BLaER1 treated with 17β-estradiol and CSF1 and Interleukin-3, amounts not matched to agents 10 nM and 100 nM (cell line): Measurements from ENCODE around the gene C20orf173.
A peak's percentile ranks its signal among the peaks of the same experiment; 100 is the strongest.

Experiments
- H3K27ac ChIP-seq, 11 experiments: shearing (Covaris generic); formaldehyde crosslinking; 2 replicates each; pipeline ENCODE4 v1.8.1; 2022
- H3K27me3 ChIP-seq, 11 experiments: shearing (Covaris generic); formaldehyde crosslinking; 2 replicates each; pipeline ENCODE4 v1.8.1; 2022
- H3K36me3 ChIP-seq, 11 experiments: shearing (Covaris generic); formaldehyde crosslinking; 2 replicates each; pipeline ENCODE4 v1.8.1; 2022
- H3K4me1 ChIP-seq, 10 experiments: shearing (Covaris generic); formaldehyde crosslinking; 2 replicates each; pipeline ENCODE4 v1.8.1; 2022
- H3K4me2 ChIP-seq, 11 experiments: shearing (Covaris generic); formaldehyde crosslinking; 2 replicates each; pipeline ENCODE4 v1.8.1; 2022
- H3K4me3 ChIP-seq, 10 experiments: shearing (Covaris generic); formaldehyde crosslinking; 2 replicates each; pipeline ENCODE4 v1.8.1; 2022
- H3K9ac ChIP-seq, 11 experiments: shearing (Covaris generic); formaldehyde crosslinking; 2 replicates each; pipeline ENCODE4 v1.8.1; 2022
- H3K9me3 ChIP-seq, 11 experiments: shearing (Covaris generic); formaldehyde crosslinking; replicated peaks in 1 of 11; 2 replicates each; pipeline ENCODE4 v1.8.1; 2022
- H4K20me1 ChIP-seq, 11 experiments: shearing (Covaris generic); formaldehyde crosslinking; 2 replicates each; pipeline ENCODE4 v1.8.1; 2022
- Cebpa-rat ChIP-seq, 11 experiments: shearing (Covaris generic); IDR thresholded peaks; 2 replicates each; pipeline ENCODE4 v1.8.1; 2022

C20orf173 gene

DNA sequence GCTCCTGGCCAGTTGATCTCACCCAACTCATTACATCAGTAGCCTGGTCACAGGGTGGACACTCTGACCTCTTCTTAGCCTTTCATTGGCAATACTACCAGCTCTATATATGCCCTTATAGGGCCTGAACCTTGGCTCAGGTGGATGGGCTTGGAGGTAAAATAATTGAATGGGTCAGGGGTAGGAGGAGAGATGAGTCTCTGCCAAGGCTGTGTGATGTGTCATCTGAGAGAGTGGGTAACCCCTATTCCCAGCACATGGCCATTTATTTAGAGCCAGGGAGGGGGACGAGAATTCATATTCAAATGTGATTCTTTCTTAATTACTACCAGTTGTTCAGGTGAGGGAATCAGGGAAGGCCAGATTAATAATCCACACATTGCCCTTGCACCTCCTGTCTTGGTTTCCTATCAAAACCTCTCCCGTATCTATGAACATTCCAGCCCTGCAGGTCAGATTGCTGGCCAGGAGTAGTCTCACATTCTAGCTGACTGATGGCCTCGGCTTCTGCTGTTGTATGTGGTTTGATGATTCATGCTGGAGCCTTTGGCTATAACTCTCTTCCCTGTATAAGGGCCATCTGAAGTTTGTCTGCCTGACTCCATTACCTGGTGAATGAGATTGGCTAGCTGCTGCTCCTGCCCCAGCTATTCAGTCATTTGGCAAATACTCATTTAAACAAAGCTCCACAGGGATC lies 13.4 kb downstream of the C20orf173 start:
- Histone ChIP-seq H3K4me1 (no peaks in the 10 kb centered on the region), H3K27ac (no peak overlapping the region), H3K9ac (no peak overlapping the region), H4K20me1 (peaks cover 0 to 17% (median 0%) of the 10 kb centered on the region in 11 experiments; a peak in 5 of 22 replicates), H3K4me2 (no peak overlapping the region), H3K9me3 (no peaks in the 10 kb centered on the region), H3K36me3 (peaks cover 39 to 47% (median 44%) of the 10 kb centered on the region in 11 experiments), H3K4me3 (no peak overlapping the region), H3K27me3 (no peaks in the 10 kb centered on the region)
- TF ChIP-seq Cebpa-rat (IDR thresholded peaks at IDR 0.05): no peak

DNA sequence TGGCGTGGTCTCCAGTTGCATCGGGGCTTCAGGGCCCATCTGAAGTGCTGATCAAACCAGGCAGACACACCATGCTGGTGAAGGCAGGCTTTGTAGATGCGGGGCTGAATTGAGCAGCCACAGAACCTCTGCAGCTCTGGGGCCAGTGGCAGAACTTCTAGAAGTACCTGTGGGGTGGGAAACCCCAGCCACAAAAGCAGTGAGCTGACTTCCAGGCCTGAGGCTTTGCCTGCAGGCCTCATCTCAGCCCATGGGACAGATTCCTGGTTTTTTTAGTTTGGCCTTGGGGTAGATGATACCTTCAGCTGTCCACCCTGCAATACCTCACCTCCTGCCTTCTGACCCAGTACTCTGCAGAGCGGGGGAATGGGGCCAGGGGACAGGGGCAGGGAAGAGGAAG lies 14.1 kb downstream of the C20orf173 start:
- Histone ChIP-seq H3K4me2 (no peak overlapping the region), H3K36me3 (peaks cover 46 to 55% (median 50%) of the 10 kb centered on the region in 11 experiments), H3K27ac (no peak overlapping the region), H3K9ac (no peak overlapping the region), H3K9me3 (no peaks in the 10 kb centered on the region), H3K4me1 (no peaks in the 10 kb centered on the region), H3K4me3 (no peak overlapping the region), H3K27me3 (no peaks in the 10 kb centered on the region), H4K20me1 (peaks cover 0 to 21% (median 0%) of the 10 kb centered on the region in 11 experiments; a peak in 5 of 22 replicates)
- TF ChIP-seq Cebpa-rat (IDR thresholded peaks at IDR 0.05): no peak

DNA sequence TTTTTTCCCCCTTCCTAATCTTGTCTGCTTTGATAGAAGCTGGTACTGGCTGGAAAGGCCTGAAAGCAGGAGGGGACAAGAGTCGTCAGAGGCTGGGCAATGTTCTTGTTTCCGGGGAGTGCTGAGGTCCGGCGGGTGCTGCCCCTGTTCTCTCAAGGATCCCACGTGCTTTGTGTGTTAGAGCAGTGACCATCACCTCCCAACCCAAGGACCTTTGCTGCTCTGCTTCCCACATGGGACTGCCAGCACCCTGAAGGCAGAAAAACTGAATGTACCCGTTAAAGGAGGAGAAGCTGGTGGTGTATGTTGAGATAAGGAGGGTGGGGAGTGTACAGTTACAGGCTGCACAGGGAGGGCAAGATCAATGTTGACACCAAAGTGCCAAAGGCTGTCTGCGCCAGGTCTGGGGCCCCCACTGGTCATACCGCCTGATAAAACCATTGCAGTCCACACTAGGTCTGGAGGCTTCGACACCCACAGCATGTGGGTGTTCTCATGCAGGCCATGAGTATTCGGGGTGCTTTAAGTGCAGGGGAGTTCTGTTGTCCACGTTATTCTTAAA lies 15.0 kb downstream of the C20orf173 start:
- Histone ChIP-seq H3K4me1 (0 out of 20 replicates have a peak, but pooled peaks cover 0 to under 1% (median 0%) of the 10 kb centered on the region in 10 experiments), H3K4me2 (no peak overlapping the region), H3K27ac (no peak overlapping the region), H3K4me3 (no peak overlapping the region), H4K20me1 (peaks cover 0 to 30% (median 2%) of the 10 kb centered on the region in 11 experiments; a peak in 8 of 22 replicates), H3K9me3 (no peaks in the 10 kb centered on the region), H3K9ac (no peak overlapping the region), H3K36me3 (peaks cover 55 to 64% (median 59%) of the 10 kb centered on the region in 11 experiments), H3K27me3 (no peaks in the 10 kb centered on the region)
- TF ChIP-seq Cebpa-rat (IDR thresholded peaks at IDR 0.05): no peak

DNA sequence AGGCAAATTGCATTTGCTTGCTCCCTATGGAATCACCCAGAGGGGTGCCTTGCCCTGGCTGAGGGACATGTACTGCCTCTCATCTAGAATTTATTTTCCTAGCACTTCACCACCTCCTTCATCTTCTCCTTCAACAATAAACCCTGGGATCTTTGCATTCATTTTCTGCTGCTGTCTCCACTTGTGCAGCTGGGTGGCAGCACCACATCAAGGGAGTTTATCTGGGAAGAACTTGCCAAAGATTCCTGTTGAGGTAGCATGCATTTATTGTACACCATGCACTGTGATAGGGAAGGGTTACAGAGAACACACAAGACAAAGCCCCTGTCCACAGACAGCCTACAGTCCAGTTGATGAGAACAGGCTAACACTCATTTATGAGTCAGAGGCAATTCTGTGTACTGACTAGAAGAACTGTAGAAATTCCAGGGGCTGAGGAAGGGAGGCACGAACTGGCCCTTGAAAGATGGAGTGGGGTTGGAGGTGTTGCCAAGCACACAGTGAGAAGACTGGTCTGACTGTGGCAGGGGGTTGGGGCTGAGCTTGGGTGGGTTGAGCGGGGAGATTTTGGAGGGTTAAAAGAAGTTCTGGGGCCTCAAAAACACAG lies 17.5 kb downstream of the C20orf173 start:
- H3K9me3 ChIP-seq: no peaks in the 10 kb centered on the region
- peaks cover 0 to 56% (median 26%) of the 10 kb centered on the region in 11 experiments; a peak in 19 of 22 replicates for H4K20me1 ChIP-seq
- H3K4me3 ChIP-seq: no peak overlapping the region
- H3K4me1 ChIP-seq: peaks cover 0 to 16% (median 12%) of the 10 kb centered on the region in 10 experiments; a peak in 18 of 20 replicates
- no peak overlapping the region for H3K9ac ChIP-seq
- H3K4me2 ChIP-seq: no peak overlapping the region
- H3K27me3 ChIP-seq: no peaks in the 10 kb centered on the region
- TF ChIP-seq Cebpa-rat (IDR thresholded peaks at IDR 0.05): no peak
- no peak overlapping the region for H3K27ac ChIP-seq
- H3K36me3 ChIP-seq: peaks cover 80 to 89% (median 85%) of the 10 kb centered on the region in 11 experiments

GRCh38 chr20:35510951-35511735 lies 18.3 kb downstream of the C20orf173 start:
- Histone ChIP-seq H3K4me3 (no peak overlapping the region), H3K9me3 (no peaks in the 10 kb centered on the region), H3K4me1 (peaks cover 5 to 21% (median 12%) of the 10 kb centered on the region in 10 experiments; a peak in 19 of 20 replicates), H3K27me3 (no peaks in the 10 kb centered on the region), H3K4me2 (no peak overlapping the region), H4K20me1 (peaks cover 0 to 63% (median 34%) of the 10 kb centered on the region in 11 experiments; a peak in 19 of 22 replicates), H3K9ac (0 out of 22 replicates have a peak overlapping the region, but pooled peaks of 1 of the 11 experiments have one; percentile 7), H3K27ac (no peak overlapping the region), H3K36me3 (peaks cover 88 to 97% (median 92%) of the 10 kb centered on the region in 11 experiments)
- no peak for TF ChIP-seq Cebpa-rat (IDR thresholded peaks at IDR 0.05)

DNA sequence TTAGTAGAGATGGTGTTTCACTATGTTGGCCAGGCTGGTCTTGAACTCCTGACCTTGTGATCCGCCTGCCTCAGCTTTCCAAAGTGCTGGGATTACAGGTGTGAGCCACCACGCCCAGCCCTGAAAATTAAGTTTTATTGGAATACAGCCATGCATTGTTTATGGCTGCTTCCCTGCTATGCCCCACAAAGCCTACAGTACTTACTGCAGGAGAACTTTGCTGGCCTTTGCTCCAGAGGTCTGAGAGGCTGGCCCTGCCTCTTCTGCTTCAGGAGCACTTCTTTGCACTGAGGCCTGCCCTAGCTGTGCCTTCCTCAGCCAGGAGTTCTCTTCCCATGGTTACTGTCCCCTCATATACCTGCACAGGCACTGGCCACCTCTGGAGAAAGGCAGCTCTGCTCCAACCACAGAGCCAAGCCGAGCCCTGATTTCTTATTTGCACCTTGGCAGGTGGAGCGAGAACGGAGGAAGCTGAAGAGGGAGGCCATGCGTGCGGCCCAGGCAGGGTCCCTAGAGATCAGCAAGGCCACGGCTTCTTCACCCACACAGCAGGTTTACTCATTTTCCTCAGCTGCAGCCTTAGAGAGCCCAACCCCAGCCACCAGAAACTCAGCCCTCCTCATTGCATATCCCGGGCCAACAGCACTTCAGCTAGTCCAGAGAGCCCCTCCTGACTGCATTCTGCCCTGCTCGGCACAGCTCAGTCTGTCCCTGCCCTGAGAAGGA lies 20.8 kb downstream of the C20orf173 start:
- H3K4me2 ChIP-seq: peak overlapping the region in 7 of 11 experiments; percentile 4 to 46 (median 40); a peak in 12 of 22 replicates
- no peaks in the 10 kb centered on the region for H3K27me3 ChIP-seq
- peaks cover 92 to 100% (median 99%) of the 10 kb centered on the region in 11 experiments for H3K36me3 ChIP-seq
- H3K27ac ChIP-seq: peak overlapping the region in 1 of 11 experiments; percentile 7; a peak in 2 of 22 replicates
- H3K9me3 ChIP-seq: no peaks in the 10 kb centered on the region
- no peak for TF ChIP-seq Cebpa-rat (IDR thresholded peaks at IDR 0.05)
- peaks cover 0 to 88% (median 45%) of the 10 kb centered on the region in 11 experiments; a peak in 20 of 22 replicates for H4K20me1 ChIP-seq
- peaks cover 10 to 27% (median 14%) of the 10 kb centered on the region in 10 experiments; a peak in 19 of 20 replicates for H3K4me1 ChIP-seq
- H3K9ac ChIP-seq: peak overlapping the region in 3 of 11 experiments; percentile 8 to 47 (median 20); a peak in 3 of 22 replicates
- H3K4me3 ChIP-seq: no peak overlapping the region

GRCh38 chr20:35506872-35507638 lies 22.4 kb downstream of the C20orf173 start:
- Histone ChIP-seq H3K4me3 (no peak overlapping the region), H3K9ac (no peak overlapping the region), H3K36me3 (peaks cover 96 to 100% (median 100%) of the 10 kb centered on the region in 11 experiments), H3K9me3 (no peaks in the 10 kb centered on the region), H4K20me1 (peaks cover 5 to 99% (median 56%) of the 10 kb centered on the region in 11 experiments; a peak in 21 of 22 replicates), H3K4me2 (peak overlapping the region in 2 of 11 experiments; percentile 1 to 3; a peak in 1 of 22 replicates), H3K4me1 (peaks cover 13 to 33% (median 19%) of the 10 kb centered on the region in 10 experiments), H3K27me3 (no peaks in the 10 kb centered on the region), H3K27ac (no peak overlapping the region)
- no peak for TF ChIP-seq Cebpa-rat (IDR thresholded peaks at IDR 0.05)
